SK-N-MC (cell line): ENCODE results near the gene TMC1.
"Not testable (repeated sequence)": the region's sequence is repeated elsewhere in the genome, so short reads cannot be mapped to it uniquely, and the experiment has no call there.

Experiments
- DNase-seq: peaks from one replicate; pipeline ENCODE4 v3.0.0-alpha.2; 2011; ENCODE audit warnings: low read depth, low spot score
- H3K27ac ChIP-seq: fragments of 200-600 bp; sonication (generic); 2 replicates; pipeline ENCODE4 v1.5.1; 2016; ENCODE audit warnings: mixed run types
- H3K36me3 ChIP-seq: fragments of 200-600 bp; sonication (generic); 2 replicates; pipeline ENCODE4 v1.6.1; 2017; ENCODE audit warnings: antibody characterized with exemption, low read length, mixed read lengths; ENCODE audit not compliant: insufficient read depth
- H3K4me3 ChIP-seq: fragments of 200-600 bp; sonication (generic); 2 replicates; pipeline ENCODE4 v1.5.1; 2016
- H3K9ac ChIP-seq: fragments of 200-600 bp; sonication (generic); 2 replicates; pipeline ENCODE4 v1.8.0; 2017; ENCODE audit warnings: mixed run types, mixed read lengths; ENCODE audit not compliant: insufficient read length
- H3K9me3 ChIP-seq: fragments of 200-600 bp; sonication (generic); 2 replicates; pipeline ENCODE4 v1.6.1; 2017; ENCODE audit warnings: low read depth, mild to moderate bottlenecking, antibody characterized with exemption, low read length, moderate library complexity, mixed read lengths
- EZH2 ChIP-seq: fragments of 200-600 bp; sonication (generic); IDR thresholded peaks from one replicate; pipeline ENCODE4 v1.6.1; 2017; ENCODE audit warnings: antibody characterized with exemption
- FOXP2 ChIP-seq: optimal IDR thresholded peaks from 2 replicates; pipeline ENCODE3; 2011; ENCODE audit warnings: mild to moderate bottlenecking, moderate library complexity; ENCODE audit not compliant: insufficient read depth; ENCODE audit errors: extremely low read length, control extremely low read depth
- POLR2AphosphoS5 ChIP-seq: IDR thresholded peaks from 2 replicates; pipeline ENCODE4 v1.6.1; 2012; ENCODE audit warnings: mild to moderate bottlenecking, low read depth, low read length, borderline replicate concordance

The TMC1 gene

GRCh38 chr9:72485821-72486593, 35.4 kb upstream of the TMC1 start:
- Histone ChIP-seq H3K9ac (peak overlapping the region; percentile 22), H3K27ac (peak overlapping the region; percentile 61; the same call in 1 of the 2 replicates), H3K4me3 (peak overlapping the region; percentile 37), H3K36me3 (no peaks in the 10 kb centered on the region), H3K9me3 (no peaks in the 10 kb centered on the region)
- no peak for DNase-seq
- TF ChIP-seq FOXP2 (no peak), EZH2 (no peak), POLR2AphosphoS5 (no peak)

- Histone ChIP-seq H3K4me3 (no peak overlapping the region), H3K9me3 (no peaks in the 10 kb centered on the region), H3K9ac (no peak overlapping the region), H3K27ac (peak overlapping the region; percentile 61; the same call in 1 of the 2 replicates), H3K36me3 (no peaks in the 10 kb centered on the region)
- no peak for DNase-seq
- TF ChIP-seq EZH2 = no peak
- TF ChIP-seq POLR2AphosphoS5 = no peak
- no peak for TF ChIP-seq FOXP2
These were observed 34.8 kb upstream of the TMC1 start for GRCh38 chr9:72486594-72486955.

- H3K27ac ChIP-seq = not testable (repeated sequence)
These were observed 33.7 kb upstream of the TMC1 start for GRCh38 chr9:72487665-72488064.

DNA sequence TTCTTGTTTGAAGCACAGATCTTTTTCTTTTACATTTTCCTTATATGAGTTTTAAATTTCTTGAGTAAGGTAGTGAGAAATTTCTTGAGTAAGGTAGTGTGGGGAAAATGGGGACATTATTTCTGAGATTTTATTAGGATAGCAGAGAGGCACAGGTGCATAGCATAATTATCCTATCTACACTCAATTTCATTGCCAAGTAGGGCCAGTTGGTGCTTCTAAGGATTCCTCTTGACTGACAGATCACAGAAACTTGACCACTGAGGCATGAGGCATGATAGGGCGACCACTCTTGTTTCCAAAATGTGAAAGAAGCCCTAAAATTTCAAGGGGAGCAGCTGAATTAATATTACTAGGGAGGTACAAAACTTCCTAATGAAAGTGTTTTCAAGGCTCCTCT, 31.4 kb upstream of the TMC1 start:
- H3K36me3 ChIP-seq = no peaks in the 10 kb centered on the region
- DNase-seq = no peak
- no peaks in the 10 kb centered on the region for H3K9me3 ChIP-seq
- H3K27ac ChIP-seq = no peak overlapping the region
- TF ChIP-seq POLR2AphosphoS5 (no peak), FOXP2 (no peak), EZH2 (no peak)
- no peak overlapping the region for H3K9ac ChIP-seq
- no peak overlapping the region for H3K4me3 ChIP-seq

More at GRCh38 chr9:72487665-72488064, 33.7 kb upstream of the TMC1 start:
- H3K9ac ChIP-seq, DNase-seq, H3K9me3 ChIP-seq, H3K4me3 ChIP-seq, H3K36me3 ChIP-seq: not testable (repeated sequence)

GRCh38 chr9:72491242-72491641, 30.2 kb upstream of the TMC1 start:
- no peak overlapping the region for H3K4me3 ChIP-seq
- H3K27ac ChIP-seq = no peak overlapping the region
- H3K9me3 ChIP-seq = no peaks in the 10 kb centered on the region
- no peak for TF ChIP-seq EZH2
- TF ChIP-seq POLR2AphosphoS5 = no peak
- no peak for TF ChIP-seq FOXP2
- DNase-seq = no peak
- H3K9ac ChIP-seq = no peak overlapping the region
- no peaks in the 10 kb centered on the region for H3K36me3 ChIP-seq

- DNase-seq = no peak
- no peak overlapping the region for H3K4me3 ChIP-seq
- H3K9me3 ChIP-seq = no peaks in the 10 kb centered on the region
- H3K36me3 ChIP-seq = no peaks in the 10 kb centered on the region
- TF ChIP-seq FOXP2 (no peak), EZH2 (no peak), POLR2AphosphoS5 (no peak)
- H3K9ac ChIP-seq = no peak overlapping the region
- no peak overlapping the region for H3K27ac ChIP-seq
These were observed 27.4 kb upstream of the TMC1 start for GRCh38 chr9:72494051-72494450.

- TF ChIP-seq FOXP2 (no peak), POLR2AphosphoS5 (no peak), EZH2 (no peak)
- no peaks in the 10 kb centered on the region for H3K36me3 ChIP-seq
- DNase-seq = no peak
- no peaks in the 10 kb centered on the region for H3K9me3 ChIP-seq
- H3K4me3 ChIP-seq = no peak overlapping the region
- H3K27ac ChIP-seq = peak overlapping the region; percentile 42; the same call in 1 of the 2 replicates
- H3K9ac ChIP-seq = no peak overlapping the region
These were observed 23.9 kb upstream of the TMC1 start for GRCh38 chr9:72497447-72498046.

GRCh38 chr9:72506615-72507014, 14.8 kb upstream of the TMC1 start:
- no peaks in the 10 kb centered on the region for H3K36me3 ChIP-seq
- H3K9me3 ChIP-seq = no peaks in the 10 kb centered on the region
- no peak overlapping the region for H3K9ac ChIP-seq
- H3K27ac ChIP-seq = no peak overlapping the region
- no peak for TF ChIP-seq POLR2AphosphoS5
- no peak for TF ChIP-seq FOXP2
- no peak for TF ChIP-seq EZH2
- no peak for DNase-seq
- no peak overlapping the region for H3K4me3 ChIP-seq

DNA sequence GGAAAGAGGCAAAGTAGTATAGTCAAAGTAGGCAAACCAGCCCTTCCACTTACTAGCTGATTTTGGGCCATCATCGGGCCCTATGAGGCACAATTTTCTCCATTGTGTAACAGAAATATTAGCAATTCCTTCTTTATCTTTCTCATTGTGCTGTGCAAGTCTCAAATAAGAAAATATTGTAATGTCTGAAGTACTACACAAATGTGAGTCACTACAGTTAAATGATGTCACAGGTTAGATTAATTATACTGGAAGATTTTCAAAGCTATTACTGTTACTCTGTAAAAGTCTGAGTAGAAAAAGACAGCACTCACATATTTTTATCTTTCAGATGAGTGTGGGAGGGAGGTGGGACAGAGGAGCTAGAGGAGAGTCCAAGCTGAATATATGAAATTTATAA, 12.4 kb upstream of the TMC1 start:
- DNase-seq = no peak
- Histone ChIP-seq H3K4me3 (no peak overlapping the region), H3K9ac (no peak overlapping the region), H3K9me3 (no peaks in the 10 kb centered on the region), H3K27ac (no peak overlapping the region), H3K36me3 (no peaks in the 10 kb centered on the region)
- no peak for TF ChIP-seq FOXP2
- TF ChIP-seq POLR2AphosphoS5 = no peak
- no peak for TF ChIP-seq EZH2
